DND-41 (cell line): ENCODE results near the gene IFIT1B.
"Not testable (repeated sequence)": the region's sequence is repeated elsewhere in the genome, so short reads cannot be mapped to it uniquely, and the experiment has no call there.

Experiments used
- ATAC-seq: fragments of 200-7000 bp; cut with Tn5 transposase; 3 replicates; pipeline ENCODE4 v1.9.1; 2021; ENCODE audit warnings: low read depth; ENCODE audit not compliant: insufficient read depth
- DNase-seq: peaks from one replicate; pipeline ENCODE4 v3.0.0-alpha.2; 2020
- H2AFZ ChIP-seq: 2 replicates; pipeline ENCODE4 v1.6.0; 2012; ENCODE audit warnings: low read depth, low read length
- H3K27ac ChIP-seq: 2 replicates; pipeline ENCODE4 v1.5.1; 2012; ENCODE audit warnings: low read length, inconsistent platforms
- H3K27me3 ChIP-seq: fragments of 200-600 bp; sonication (generic); 2 replicates; pipeline ENCODE4 v1.6.0; 2012; ENCODE audit warnings: low read length, mild to moderate bottlenecking, inconsistent platforms; ENCODE audit not compliant: insufficient read depth, poor library complexity
- H3K36me3 ChIP-seq: 2 replicates; pipeline ENCODE4 v1.5.1; 2012; ENCODE audit warnings: low read length, inconsistent platforms; ENCODE audit not compliant: insufficient read depth
- H3K4me1 ChIP-seq: 2 replicates; pipeline ENCODE4 v1.5.1; 2012; ENCODE audit warnings: mild to moderate bottlenecking, low read length; ENCODE audit not compliant: insufficient read depth
- H3K4me2 ChIP-seq: 2 replicates; pipeline ENCODE4 v1.6.0; 2012; ENCODE audit warnings: mild to moderate bottlenecking, moderate library complexity, low read length, inconsistent platforms; ENCODE audit not compliant: insufficient read depth
- H3K4me3 ChIP-seq, 2 experiments: fragments of 200-600 bp in 1 of 2; shearing (Covaris generic) in 1 of 2; 2 replicates each; pipeline ENCODE4 v1.5.1; 2012 to 2016; ENCODE audit warnings: inconsistent platforms in 2 of 2, low read length in 2 of 2, mild to moderate bottlenecking in 2 of 2, low read depth in 1 of 2, moderate library complexity in 1 of 2
- H3K79me2 ChIP-seq: 2 replicates; pipeline ENCODE4 v1.6.0; 2012; ENCODE audit warnings: low read length, inconsistent platforms; ENCODE audit not compliant: insufficient read depth
- H3K9ac ChIP-seq: 2 replicates; pipeline ENCODE4 v1.6.0; 2012; ENCODE audit warnings: low read depth, mild to moderate bottlenecking, inconsistent platforms, low read length, moderate library complexity
- H3K9me3 ChIP-seq: 2 replicates; pipeline ENCODE4 v1.5.1; 2012; ENCODE audit warnings: low read length, moderate library complexity, mild to moderate bottlenecking, inconsistent platforms; ENCODE audit not compliant: insufficient read depth, severe bottlenecking
- H4K20me1 ChIP-seq: 2 replicates; pipeline ENCODE4 v1.6.0; 2012; ENCODE audit warnings: low read length; ENCODE audit not compliant: insufficient read depth
- EZH2 ChIP-seq: IDR thresholded peaks from 3 replicates; pipeline ENCODE4 v1.6.1; 2012; ENCODE audit warnings: borderline replicate concordance, low read depth, mild to moderate bottlenecking, moderate library complexity, low read length, inconsistent platforms; ENCODE audit not compliant: severe bottlenecking
- TF ChIP-seq, protein P1 (sequence below): IDR thresholded peaks from 2 replicates; pipeline ENCODE4 v1.5.1; 2012; ENCODE audit warnings: borderline replicate concordance, low read length, moderate library complexity, mild to moderate bottlenecking; ENCODE audit not compliant: poor library complexity, severe bottlenecking; ENCODE audit errors: extremely low read depth

IFIT1B gene

DNA sequence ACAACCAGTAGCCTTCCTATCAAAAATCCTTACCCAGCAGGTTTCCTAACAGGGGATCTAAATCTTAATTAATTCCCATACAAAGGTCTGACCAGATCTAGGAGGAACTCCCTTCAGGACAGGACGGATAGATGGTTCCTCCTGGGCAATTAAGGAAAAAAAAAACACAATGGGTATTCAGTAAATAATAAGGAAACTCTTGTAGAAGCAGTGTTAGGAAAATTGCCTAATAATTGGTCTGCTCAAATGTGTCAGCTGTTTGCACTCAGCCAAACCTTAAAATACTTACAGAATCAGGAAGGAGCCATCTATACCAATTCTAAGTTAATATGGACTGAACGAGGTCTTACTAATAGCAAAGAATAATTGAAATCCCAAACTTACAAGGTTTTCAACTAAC lies 33.3 kb downstream of the IFIT1B start:
- not testable (repeated sequence) for H3K9ac ChIP-seq, DNase-seq, H3K4me3 ChIP-seq

DNA sequence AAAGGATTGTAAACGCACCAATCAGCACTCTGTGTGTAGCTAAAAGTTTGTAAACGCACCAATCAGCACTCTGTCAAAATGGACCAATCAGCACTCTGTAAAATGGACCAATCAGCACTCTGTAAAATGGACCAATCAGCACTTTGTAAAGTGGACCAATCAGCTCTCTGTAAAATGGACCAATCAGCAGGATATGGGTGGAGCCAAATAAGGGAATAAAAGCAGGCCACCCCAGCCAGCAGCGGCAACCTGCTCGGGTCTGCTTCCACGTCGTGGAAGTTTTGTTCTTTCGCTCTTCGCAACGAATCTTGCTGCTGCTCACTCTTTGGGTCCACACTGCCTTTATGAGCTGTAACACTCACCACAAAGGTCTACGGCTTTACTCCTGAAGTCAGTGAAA lies 34.4 kb downstream of the IFIT1B start:
- Histone ChIP-seq H3K4me2 (peak overlapping the region; percentile 94; the same call in 1 of the 2 replicates), H3K79me2 (peaks cover 37% of the 10 kb centered on the region), H2AFZ (peak overlapping the region; percentile 64), H3K27ac (peak overlapping the region; percentile 43), H3K4me3 (peak overlapping the region in 1 of 2 experiments; percentile 8; a peak in 1 of 4 replicates), H3K4me1 (peaks cover 44% of the 10 kb centered on the region)
- H3K9me3 ChIP-seq, H3K36me3 ChIP-seq, H3K9ac ChIP-seq, H3K27me3 ChIP-seq, H4K20me1 ChIP-seq: not testable (repeated sequence)
- ATAC-seq (peak; percentile 3; the same call in 1 of the 3 replicates), DNase-seq (peak; percentile 76)

More for the DNA sequence above, 33.3 kb downstream of the IFIT1B start:
- Histone ChIP-seq H3K4me1 (peaks cover 35% of the 10 kb centered on the region), H3K79me2 (peaks cover 30% of the 10 kb centered on the region)
- H3K4me2 ChIP-seq, H3K36me3 ChIP-seq, H4K20me1 ChIP-seq, H3K27ac ChIP-seq, H3K27me3 ChIP-seq, ATAC-seq, H2AFZ ChIP-seq, H3K9me3 ChIP-seq: not testable (repeated sequence)

DNA sequence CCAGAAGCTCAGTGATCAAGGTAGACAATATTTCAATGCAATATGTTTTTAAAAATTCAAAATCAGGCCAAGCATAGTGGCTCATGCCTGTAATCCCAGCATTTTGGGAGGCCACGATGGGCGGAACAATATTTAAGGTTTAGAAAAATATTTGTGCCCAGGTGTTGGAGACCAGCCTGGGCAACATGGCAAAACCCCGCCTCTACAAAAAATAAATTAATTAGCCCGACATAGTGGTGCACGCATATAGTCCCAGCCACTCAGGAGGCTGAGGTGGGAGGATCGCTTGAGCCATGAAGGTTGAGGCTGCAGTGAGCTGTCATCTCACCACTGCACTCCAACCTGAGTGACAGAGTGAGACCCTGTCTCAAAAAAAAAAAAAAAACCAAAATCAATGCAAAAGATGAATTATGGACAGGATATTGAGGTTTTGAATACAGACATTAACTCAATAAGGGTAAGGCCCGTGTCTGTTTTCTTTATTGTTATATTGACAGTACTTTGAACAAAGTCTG lies 35.6 kb downstream of the IFIT1B start:
- H3K4me3 ChIP-seq, result peak overlapping the region; percentile 80 to 87; a peak in 3 of 4 replicates
- H3K9me3 ChIP-seq, result no peaks in the 10 kb centered on the region
- peaks cover 56% of the 10 kb centered on the region for H3K4me1 ChIP-seq
- no peaks in the 10 kb centered on the region for H3K27me3 ChIP-seq
- H3K36me3 ChIP-seq, result peaks cover 12% of the 10 kb centered on the region
- ATAC-seq (no peak), DNase-seq (peak; percentile 15)
- peak overlapping the region; percentile 92 for H2AFZ ChIP-seq
- H3K27ac ChIP-seq, result peak overlapping the region; percentile 92
- peak overlapping the region; percentile 91 for H3K9ac ChIP-seq
- H3K79me2 ChIP-seq, result peaks cover 47% of the 10 kb centered on the region
- peaks cover 3% of the 10 kb centered on the region; the same call in 1 of the 2 replicates for H4K20me1 ChIP-seq
- H3K4me2 ChIP-seq, result peak overlapping the region; percentile 94
- no peak for TF ChIP-seq EZH2
- TF ChIP-seq, protein P1, sequence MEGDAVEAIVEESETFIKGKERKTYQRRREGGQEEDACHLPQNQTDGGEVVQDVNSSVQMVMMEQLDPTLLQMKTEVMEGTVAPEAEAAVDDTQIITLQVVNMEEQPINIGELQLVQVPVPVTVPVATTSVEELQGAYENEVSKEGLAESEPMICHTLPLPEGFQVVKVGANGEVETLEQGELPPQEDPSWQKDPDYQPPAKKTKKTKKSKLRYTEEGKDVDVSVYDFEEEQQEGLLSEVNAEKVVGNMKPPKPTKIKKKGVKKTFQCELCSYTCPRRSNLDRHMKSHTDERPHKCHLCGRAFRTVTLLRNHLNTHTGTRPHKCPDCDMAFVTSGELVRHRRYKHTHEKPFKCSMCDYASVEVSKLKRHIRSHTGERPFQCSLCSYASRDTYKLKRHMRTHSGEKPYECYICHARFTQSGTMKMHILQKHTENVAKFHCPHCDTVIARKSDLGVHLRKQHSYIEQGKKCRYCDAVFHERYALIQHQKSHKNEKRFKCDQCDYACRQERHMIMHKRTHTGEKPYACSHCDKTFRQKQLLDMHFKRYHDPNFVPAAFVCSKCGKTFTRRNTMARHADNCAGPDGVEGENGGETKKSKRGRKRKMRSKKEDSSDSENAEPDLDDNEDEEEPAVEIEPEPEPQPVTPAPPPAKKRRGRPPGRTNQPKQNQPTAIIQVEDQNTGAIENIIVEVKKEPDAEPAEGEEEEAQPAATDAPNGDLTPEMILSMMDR, result no peak

DNA sequence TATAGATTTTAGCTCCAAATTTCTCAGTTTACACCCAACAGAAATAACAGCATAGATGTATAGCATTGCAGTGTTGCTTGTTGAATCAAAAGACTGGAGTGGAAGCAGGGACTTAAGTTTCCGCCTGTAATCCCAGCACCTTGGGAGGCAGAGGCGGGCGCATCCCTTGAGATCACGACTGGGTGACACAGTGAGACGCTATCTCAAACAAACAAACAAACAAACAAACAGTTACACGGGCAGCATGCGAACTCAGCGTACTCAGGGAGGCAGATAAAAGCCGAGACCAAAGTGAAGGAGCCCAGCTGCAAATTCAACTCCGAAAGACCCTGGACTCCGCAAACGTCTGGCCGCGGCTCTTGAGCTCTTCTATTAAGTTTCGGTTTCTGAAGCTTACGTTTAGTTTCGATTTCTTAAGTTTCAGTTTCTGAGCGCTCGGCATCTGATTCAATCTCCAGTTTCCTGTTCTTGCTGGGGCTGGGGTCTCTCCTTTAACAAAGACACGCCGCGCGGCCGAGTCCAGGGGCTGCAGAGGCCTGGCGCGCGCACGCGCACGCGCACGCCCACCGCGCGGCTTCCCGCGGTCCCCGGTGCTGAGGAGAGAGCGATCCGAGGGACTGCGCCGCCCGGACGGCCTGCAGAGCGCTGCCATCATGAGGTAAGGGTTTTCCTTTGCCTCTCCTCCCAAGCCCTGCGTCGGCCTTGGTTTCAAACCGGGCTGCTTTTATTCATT lies 36.5 kb downstream of the IFIT1B start, which contains the start of gene IFIT5:
Gene IFIT5 (plus strand): TSS at position 423 of the 733 bp plus-strand sequence. CDS start 231 bp downstream, at position 654.
- Histone ChIP-seq H3K4me2 (peak within 1 kb of the TSS; percentile 94), H3K79me2 (peaks cover 47% of the 10 kb centered on the region), H3K36me3 (peaks cover 12% of the 10 kb centered on the region), H3K4me1 (peaks cover 63% of the 10 kb centered on the region), H3K9me3 (no peaks in the 10 kb centered on the region), H3K4me3 (peak within 1 kb of the TSS; percentile 80 to 87), H3K27me3 (no peaks in the 10 kb centered on the region), H4K20me1 (peaks cover 3% of the 10 kb centered on the region; the same call in 1 of the 2 replicates), H3K9ac (peak within 1 kb of the TSS; percentile 91), H3K27ac (peak within 1 kb of the TSS; percentile 92), H2AFZ (peak within 1 kb of the TSS; percentile 92)
- DNase-seq, result peak; percentile 85
- peak; percentile 79 for ATAC-seq
- no peak for TF ChIP-seq EZH2
- TF ChIP-seq, protein P1, result no peak
